Measurements from ENCODE around the gene BAIAP3.

The BAIAP3 gene

DNA sequence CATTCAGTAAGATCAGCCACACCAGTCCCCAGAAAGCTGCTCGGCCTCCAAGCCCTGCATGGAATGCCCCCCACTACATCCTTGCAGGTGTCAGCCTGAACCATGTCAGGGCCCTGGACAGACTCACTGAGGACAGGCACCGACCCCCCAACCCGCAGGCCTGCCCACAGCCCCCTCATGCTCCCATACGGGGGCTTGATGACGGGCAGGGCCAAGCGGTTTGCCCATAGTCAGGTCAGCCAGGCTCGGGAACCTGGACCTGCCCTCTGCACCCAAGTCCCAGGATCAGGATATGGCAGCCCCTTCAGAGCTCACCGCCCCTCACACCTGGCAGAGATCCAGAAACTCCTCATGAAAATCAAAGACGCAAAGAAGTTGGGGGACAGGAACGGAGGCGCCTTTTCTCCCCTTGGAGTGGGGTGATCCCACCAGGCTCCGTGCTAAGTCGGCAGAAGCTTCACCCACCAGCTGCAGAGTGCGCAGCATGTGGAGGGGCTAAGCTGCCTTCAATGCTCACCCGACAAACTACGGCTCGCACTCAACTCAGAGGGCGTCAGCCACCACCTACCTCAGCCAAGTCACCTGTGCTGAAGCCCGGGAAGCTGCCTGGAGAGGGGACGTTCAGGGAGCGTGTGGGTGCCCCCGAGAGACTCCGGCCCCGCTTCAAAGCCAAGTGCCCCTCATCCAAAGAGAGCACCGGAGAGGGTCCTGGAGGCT lies 44.8 kb downstream of the BAIAP3 start:
- DNase-seq (ENCODE audit: low read depth in 1 of 2, low spot score in 1 of 2), result no peak
- no peaks in the 10 kb centered on the region for H3K27me3 ChIP-seq (ENCODE audit: insufficient read depth, poor library complexity, severe bottlenecking)
- peak overlapping the region; percentile 59 for H3K4me3 ChIP-seq (replicated peaks; ENCODE audit: insufficient read depth, low read length)
- no peak overlapping the region; the same call in 1 of the 2 replicates for H3K27ac ChIP-seq (replicated peaks)
- TF ChIP-seq POLR2AphosphoS5 (IDR thresholded peaks at IDR 0.05; ENCODE audit: low read depth), result no peak
- TF ChIP-seq GABPA (IDR thresholded peaks at IDR 0.05; ENCODE audit: low read depth), result no peak
- no peak for TF ChIP-seq SPI1 (IDR thresholded peaks at IDR 0.05; ENCODE audit: borderline replicate concordance, low read depth)
- TF ChIP-seq REST (IDR thresholded peaks at IDR 0.05; ENCODE audit: insufficient replicate concordance, low read depth), result no peak
- TF ChIP-seq, protein P1, sequence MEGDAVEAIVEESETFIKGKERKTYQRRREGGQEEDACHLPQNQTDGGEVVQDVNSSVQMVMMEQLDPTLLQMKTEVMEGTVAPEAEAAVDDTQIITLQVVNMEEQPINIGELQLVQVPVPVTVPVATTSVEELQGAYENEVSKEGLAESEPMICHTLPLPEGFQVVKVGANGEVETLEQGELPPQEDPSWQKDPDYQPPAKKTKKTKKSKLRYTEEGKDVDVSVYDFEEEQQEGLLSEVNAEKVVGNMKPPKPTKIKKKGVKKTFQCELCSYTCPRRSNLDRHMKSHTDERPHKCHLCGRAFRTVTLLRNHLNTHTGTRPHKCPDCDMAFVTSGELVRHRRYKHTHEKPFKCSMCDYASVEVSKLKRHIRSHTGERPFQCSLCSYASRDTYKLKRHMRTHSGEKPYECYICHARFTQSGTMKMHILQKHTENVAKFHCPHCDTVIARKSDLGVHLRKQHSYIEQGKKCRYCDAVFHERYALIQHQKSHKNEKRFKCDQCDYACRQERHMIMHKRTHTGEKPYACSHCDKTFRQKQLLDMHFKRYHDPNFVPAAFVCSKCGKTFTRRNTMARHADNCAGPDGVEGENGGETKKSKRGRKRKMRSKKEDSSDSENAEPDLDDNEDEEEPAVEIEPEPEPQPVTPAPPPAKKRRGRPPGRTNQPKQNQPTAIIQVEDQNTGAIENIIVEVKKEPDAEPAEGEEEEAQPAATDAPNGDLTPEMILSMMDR (IDR thresholded peaks at IDR 0.05; ENCODE audit: insufficient read depth, low read length), result no peak

- H3K27me3 ChIP-seq (ENCODE audit: insufficient read depth, poor library complexity, severe bottlenecking), result no peaks in the 10 kb centered on the region
- peak overlapping the region; percentile 82 for H3K27ac ChIP-seq (replicated peaks)
- H3K4me3 ChIP-seq (replicated peaks; ENCODE audit: insufficient read depth, low read length), result peak overlapping the region; percentile 59
- DNase-seq (ENCODE audit: low read depth in 1 of 2, low spot score in 1 of 2), result peak; percentile 71 to 76
- TF ChIP-seq POLR2AphosphoS5 (IDR thresholded peaks at IDR 0.05; ENCODE audit: low read depth) (no peak), REST (IDR thresholded peaks at IDR 0.05; ENCODE audit: insufficient replicate concordance, low read depth) (no peak), SPI1 (IDR thresholded peaks at IDR 0.05; ENCODE audit: borderline replicate concordance, low read depth) (no peak), GABPA (IDR thresholded peaks at IDR 0.05; ENCODE audit: low read depth) (no peak)
- TF ChIP-seq, protein P1 (IDR thresholded peaks at IDR 0.05; ENCODE audit: insufficient read depth, low read length), result no peak
Measured at GRCh38 chr16:1378804-1379303, 45.4 kb downstream of the BAIAP3 start.

DNA sequence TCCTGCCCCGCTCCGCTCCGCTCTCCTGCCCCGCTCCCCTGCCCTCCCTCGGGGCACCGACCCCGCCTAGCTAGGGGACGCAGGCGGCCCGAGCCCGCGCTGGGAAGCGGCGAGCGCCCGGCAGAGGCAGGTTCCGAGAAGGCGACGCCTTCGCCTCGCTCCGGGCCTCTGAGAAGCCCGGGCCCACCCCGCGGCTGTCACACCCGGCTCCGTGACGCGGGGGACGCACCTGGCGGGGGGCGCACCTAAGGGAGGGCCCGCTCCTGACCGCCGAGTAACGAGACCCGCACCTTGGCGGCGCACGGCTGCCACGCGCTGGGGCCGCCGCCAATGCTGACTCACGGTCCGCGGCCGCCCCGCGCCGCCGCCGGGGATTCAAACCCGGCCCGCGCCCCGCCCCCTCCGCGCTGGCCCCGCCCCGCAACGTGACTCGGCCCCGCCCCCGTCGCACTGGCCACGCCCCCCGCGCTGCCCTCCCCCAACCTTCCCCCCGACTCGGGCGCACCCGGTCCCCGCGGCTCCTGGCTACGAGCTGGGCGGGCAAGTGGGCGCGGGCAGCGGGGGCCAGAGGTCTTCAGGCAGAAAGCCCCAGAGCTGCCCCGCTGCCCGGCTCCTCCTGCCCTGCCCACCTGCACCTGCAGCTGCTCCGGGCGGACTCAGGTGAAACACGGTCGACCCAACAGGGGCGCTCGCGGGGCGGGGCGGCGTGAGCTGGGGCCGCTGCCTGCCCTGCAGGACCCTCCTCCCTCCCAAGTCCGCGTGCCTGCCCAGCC lies 46.0 kb downstream of the BAIAP3 start:
- peak; percentile 43 to 45 for DNase-seq (ENCODE audit: low read depth in 1 of 2, low spot score in 1 of 2)
- TF ChIP-seq REST (IDR thresholded peaks at IDR 0.05; ENCODE audit: insufficient replicate concordance, low read depth), result no peak
- Histone ChIP-seq H3K4me3 (replicated peaks; ENCODE audit: insufficient read depth, low read length) (peak overlapping the region; percentile 59), H3K27ac (replicated peaks) (peak overlapping the region; percentile 82), H3K27me3 (ENCODE audit: insufficient read depth, poor library complexity, severe bottlenecking) (no peaks in the 10 kb centered on the region)

Measured in HL-60 (cell line).